CD14-positive monocyte (primary cell): ENCODE results near the gene MS4A15. TPM values are rescaled to one million over a fixed set of nuclear protein-coding genes. Genes with fewer than 3 reads are reported as not detected.

Experiments
- DNase-seq, 3 donors: peaks; one replicate each; pipeline ENCODE4 v3.0.0-alpha.2; 2011 to 2022
- H2AFZ ChIP-seq: 2 replicates; pipeline ENCODE4 v1.6.0; 2012; ENCODE audit warnings: mild to moderate bottlenecking, low read depth, low read length, inconsistent platforms; ENCODE audit not compliant: insufficient read depth, poor library complexity, severe bottlenecking
- H3K27ac ChIP-seq, 2 donors: 1 replicate in 1 of 2; 2 replicates in 1 of 2; pipeline ENCODE4 v1.5.1; 2012 to 2013; ENCODE audit warnings: low read length in 2 of 2, control low read depth in 1 of 2, inconsistent platforms in 1 of 2, low read depth in 1 of 2, mild to moderate bottlenecking in 1 of 2
- H3K27me3 ChIP-seq, 2 donors: one replicate each; pipeline versions ENCODE4 v1.6.0 to v1.6.1; 2011 to 2013; ENCODE audit warnings: low read length in 2 of 2; ENCODE audit not compliant: control insufficient read depth in 2 of 2, insufficient read depth in 2 of 2
- H3K36me3 ChIP-seq, 2 donors: replicated peaks in 1 of 2; 1 replicate in 1 of 2; 2 replicates in 1 of 2; pipeline versions ENCODE4 v1.5.1 to v1.6.1; 2012 to 2013; ENCODE audit warnings: low read length in 2 of 2, control low read depth in 1 of 2, inconsistent platforms in 1 of 2, mild to moderate bottlenecking in 1 of 2; ENCODE audit not compliant: insufficient read depth in 2 of 2, control insufficient read depth in 1 of 2
- H3K4me1 ChIP-seq, 2 donors: 1 replicate in 1 of 2; 2 replicates in 1 of 2; pipeline versions ENCODE4 v1.5.1 to v1.6.1; 2012 to 2013; ENCODE audit warnings: low read length in 2 of 2, control low read depth in 1 of 2, inconsistent platforms in 1 of 2, mild to moderate bottlenecking in 1 of 2, moderate library complexity in 1 of 2; ENCODE audit not compliant: insufficient read depth in 2 of 2, control insufficient read depth in 1 of 2
- H3K4me2 ChIP-seq: replicated peaks from 2 replicates; pipeline ENCODE3; 2012; ENCODE audit warnings: low read length, moderate library complexity, mild to moderate bottlenecking; ENCODE audit not compliant: poor library complexity, severe bottlenecking; ENCODE audit errors: extremely low read depth
- H3K4me3 ChIP-seq, 3 experiments: fragments of 200-600 bp in 1 of 3; sonication (generic) in 1 of 3; replicated peaks in 1 of 3; 1 replicate in 2 of 3; 2 replicates in 1 of 3; pipeline ENCODE4 v1.5.1; 2011 to 2013; ENCODE audit warnings: low read length in 3 of 3, mild to moderate bottlenecking in 3 of 3, control low read depth in 2 of 3, low read depth in 2 of 3, inconsistent platforms in 1 of 3, moderate library complexity in 1 of 3
- H3K79me2 ChIP-seq: 2 replicates; pipeline ENCODE4 v1.6.0; 2012; ENCODE audit warnings: mild to moderate bottlenecking, control low read depth, inconsistent platforms, low read length, moderate library complexity; ENCODE audit not compliant: insufficient read depth
- H3K9ac ChIP-seq: 2 replicates; pipeline ENCODE4 v1.6.0; 2017; ENCODE audit warnings: low read length, mild to moderate bottlenecking; ENCODE audit not compliant: insufficient read depth, poor library complexity, severe bottlenecking
- H3K9me3 ChIP-seq, 2 donors: replicated peaks in 1 of 2; 1 replicate in 1 of 2; 2 replicates in 1 of 2; pipeline versions ENCODE4 v1.5.1 to v1.6.1; 2012 to 2013; ENCODE audit warnings: low read length in 2 of 2, control low read depth in 1 of 2; ENCODE audit not compliant: control insufficient read depth in 1 of 2, insufficient read depth in 1 of 2
- H4K20me1 ChIP-seq: 2 replicates; pipeline ENCODE4 v1.6.0; 2012; ENCODE audit warnings: mild to moderate bottlenecking, low read length, control low read depth, moderate library complexity; ENCODE audit not compliant: insufficient read depth
- H3K27ac Mint-ChIP-seq, 7 donors: one replicate each; pipeline ENCODE4 v1.8.0; 2020; ENCODE audit warnings: mild to moderate bottlenecking in 7 of 7, mixed read lengths in 7 of 7, moderate library complexity in 6 of 7, inconsistent platforms in 2 of 7
- H3K27me3 Mint-ChIP-seq, 3 donors: one replicate each; pipeline ENCODE4 v1.8.0; 2021 to 2022; ENCODE audit warnings: low read depth in 3 of 3, mild to moderate bottlenecking in 3 of 3, mixed read lengths in 3 of 3, moderate library complexity in 3 of 3, inconsistent platforms in 1 of 3
- H3K36me3 Mint-ChIP-seq, 2 donors: one replicate each; pipeline ENCODE4 v1.8.0; 2020; ENCODE audit warnings: mixed read lengths in 2 of 2, inconsistent platforms in 1 of 2, mild to moderate bottlenecking in 1 of 2
- H3K4me1 Mint-ChIP-seq: one replicate; pipeline ENCODE4 v1.8.0; 2020; ENCODE audit warnings: mild to moderate bottlenecking, mixed read lengths
- H3K4me3 Mint-ChIP-seq, 2 donors: one replicate each; pipeline ENCODE4 v1.8.0; 2020; ENCODE audit warnings: mild to moderate bottlenecking in 2 of 2, mixed read lengths in 2 of 2, moderate library complexity in 1 of 2
- H3K9me3 Mint-ChIP-seq, 7 donors: one replicate each; pipeline ENCODE4 v1.8.0; 2020 to 2022; ENCODE audit warnings: mixed read lengths in 7 of 7, mild to moderate bottlenecking in 6 of 7, moderate library complexity in 6 of 7, inconsistent platforms in 2 of 7
- CTCF ChIP-seq: fragments of 200-600 bp; IDR thresholded peaks from one replicate; pipeline ENCODE4 v1.8.0; 2022; ENCODE audit warnings: antibody characterized with exemption, mild to moderate bottlenecking
- WGBS: methylation state at CpG from one replicate; pipeline ENCODE4 v1.1.5; 2013; ENCODE audit warnings: missing lambda C conversion rate; ENCODE audit not compliant: insufficient coverage; 5-methylcytosine and 5-hydroxymethylcytosine counted together
- intact Hi-C, 2 donors: fragments of 100-400 bp; cut with micrococcal nuclease; formaldehyde crosslinking; loops; one replicate each; pipeline versions ENCODE4 v1.15.0 to v1.15.1; 2023
- polyA plus RNA-seq, 3 donors: library from polyadenylated mRNA; depleted of rRNA in 1 of 3; unstranded in 2 of 3; stranded (reverse) in 1 of 3; fragments of 300-500 nt in 2 of 3; fragments of >200 nt in 1 of 3; fragmentation: Illumina TruSeq in 2 of 3; gene quantifications; 1 replicate in 2 of 3; 2 replicates in 1 of 3; pipeline ENCODE4 v1.2.3, GENCODE V29; 2012 to 2021

The MS4A15 gene
- polyA plus RNA-seq, 3 donors = not detected

- no peak for DNase-seq
- Histone ChIP-seq H3K9ac (no peak overlapping the region), H3K27ac (no peak overlapping the region), H3K79me2 (no peaks in the 10 kb centered on the region), H3K4me1 (no peaks in the 10 kb centered on the region), H3K27me3 (peaks cover 0 to 3% of the 10 kb centered on the region in 2 donors), H3K9me3 (no peaks in the 10 kb centered on the region), H3K36me3 (no peaks in the 10 kb centered on the region), H3K4me3 (no peak overlapping the region), H3K4me2 (no peak overlapping the region), H4K20me1 (no peaks in the 10 kb centered on the region), H2AFZ (no peak overlapping the region)
- Mint-ChIP-seq H3K27me3 (peaks cover 0 to 4% (median 0%) of the 10 kb centered on the region in 3 donors), H3K4me3 (no peak overlapping the region), H3K9me3 (peaks cover 0 to 2% (median 0%) of the 10 kb centered on the region in 7 donors), H3K27ac (no peak overlapping the region), H3K4me1 (no peaks in the 10 kb centered on the region), H3K36me3 (no peaks in the 10 kb centered on the region)
- intact Hi-C loops = no loop called here
- 100% methylated on average over 2 of the region's 4 CpGs for WGBS
- TF ChIP-seq CTCF = no peak
Observed at GRCh38 chr11:60781981-60782316, 25.3 kb downstream of the MS4A15 start.

- intact Hi-C loops = no loop called here
- no peak for TF ChIP-seq CTCF
- no peaks in the 10 kb centered on the region for H3K36me3 Mint-ChIP-seq
- no peaks in the 10 kb centered on the region for H4K20me1 ChIP-seq
- H3K27ac Mint-ChIP-seq = no peak overlapping the region
- no peak overlapping the region for H3K27ac ChIP-seq
- no peak overlapping the region for H2AFZ ChIP-seq
- no peaks in the 10 kb centered on the region for H3K36me3 ChIP-seq
- 98% methylated on average over 9 of the region's 12 CpGs for WGBS
- DNase-seq = no peak
- no peaks in the 10 kb centered on the region for H3K4me1 Mint-ChIP-seq
- H3K9me3 ChIP-seq = no peaks in the 10 kb centered on the region
- H3K79me2 ChIP-seq = no peaks in the 10 kb centered on the region
- H3K27me3 Mint-ChIP-seq = peaks cover 0 to 4% (median 0%) of the 10 kb centered on the region in 3 donors
- no peak overlapping the region for H3K4me3 ChIP-seq
- H3K4me3 Mint-ChIP-seq = no peak overlapping the region
- no peak overlapping the region for H3K9ac ChIP-seq
- no peaks in the 10 kb centered on the region for H3K27me3 ChIP-seq
- no peak overlapping the region for H3K4me2 ChIP-seq
- peaks cover 0 to 2% (median 0%) of the 10 kb centered on the region in 7 donors for H3K9me3 Mint-ChIP-seq
- H3K4me1 ChIP-seq = no peaks in the 10 kb centered on the region
Observed at GRCh38 chr11:60782393-60783140, 25.9 kb downstream of the MS4A15 start.
